Right lobe of liver (tissue), 6 donors: ENCODE results near the gene LRRC42. TPM values are rescaled to one million over a fixed set of nuclear protein-coding genes. Genes with fewer than 3 reads are reported as not detected.

Experiments
- ATAC-seq, 4 donors: fragments of 200-7000 bp; cut with Tn5 transposase; one replicate each; pipeline ENCODE4 v1.9.1; 2020; ENCODE audit warnings: mild to moderate bottlenecking in 4 of 4, moderate library complexity in 4 of 4
- DNase-seq, 3 donors: peaks; one replicate each; pipeline ENCODE4 v3.0.0-alpha.2; 2020
- H3K27ac ChIP-seq, 3 donors: fragments of 200-600 bp; one replicate each; pipeline ENCODE4 v1.8.0; 2022
- H3K27me3 ChIP-seq, 2 donors: fragments of 200-600 bp; one replicate each; pipeline ENCODE4 v1.8.0; 2022
- H3K36me3 ChIP-seq, 4 donors: fragments of 200-600 bp; sonication (generic) in 1 of 4; one replicate each; pipeline versions ENCODE4 v1.5.1 to v1.8.0; 2017 to 2022; ENCODE audit warnings: control low read depth in 1 of 4
- H3K4me1 ChIP-seq, 4 donors: fragments of 200-600 bp; sonication (generic) in 1 of 4; one replicate each; pipeline versions ENCODE4 v1.5.1 to v1.8.0; 2017 to 2022; ENCODE audit warnings: control low read depth in 1 of 4
- H3K4me3 ChIP-seq, 3 donors: fragments of 200-600 bp; one replicate each; pipeline ENCODE4 v1.8.0; 2022
- H3K9me3 ChIP-seq, 4 donors: fragments of 200-600 bp; sonication (generic) in 1 of 4; one replicate each; pipeline versions ENCODE4 v1.5.1 to v1.8.0; 2017 to 2022; ENCODE audit warnings: control low read depth in 1 of 4
- POLR2A ChIP-seq: fragments of 450-650 bp; IDR thresholded peaks from one replicate; pipeline ENCODE4 v1.6.1; 2017; ENCODE audit warnings: antibody characterized with exemption, mild to moderate bottlenecking
- WGBS: methylation state at CpG from one replicate; pipeline ENCODE4 v1.1.6; 2018; ENCODE audit warnings: low coverage, low lambda C conversion rate; ENCODE audit not compliant: insufficient coverage; ENCODE audit errors: missing lambda C conversion rate; 5-methylcytosine and 5-hydroxymethylcytosine counted together
- intact Hi-C, 2 donors: fragments of 100-400 bp; cut with DNase I; formaldehyde crosslinking; loops; one replicate each; pipeline versions ENCODE4 v1.11.2 to v1.14.1; 2022
- total RNA-seq, 6 experiments: library from RNA; depleted of rRNA in 2 of 6; stranded (reverse); fragments of >200 nt in 2 of 6; fragmentation: NEBNext Ultra II Directional in 3 of 6; extraction: Animal tissue kit (Norgen Biotek cat#: 25700) in 3 of 6; gene quantifications; one replicate each; pipeline versions ENCODE4 v1.1.0 to v1.2.4, GENCODE V29; 2016 to 2023
- TF ChIP-seq, protein P1 (sequence below), 4 donors: fragments of 200-600 bp in 3 of 4; fragments of 450-650 bp in 1 of 4; IDR thresholded peaks; one replicate each; pipeline versions ENCODE4 v1.5.1 to v1.8.0; 2016 to 2022; ENCODE audit warnings: antibody characterized with exemption in 4 of 4, mild to moderate bottlenecking in 2 of 4
- donor health status: DM: no; HTN: yes; CAD: no.
- donor health status: DM: no; HTN: no; CAD: no.
- donor health status: DM: no; HTN: no; CAD: no.
- donor health status: DM: no; HTN: yes; CAD: no.
- donor health status: DM: no; HTN: yes; CAD: no.

LRRC42 gene
- total RNA-seq, 6 experiments from 2014 or later, result 9.7 to 19.9 (median 14.8) TPM

DNA sequence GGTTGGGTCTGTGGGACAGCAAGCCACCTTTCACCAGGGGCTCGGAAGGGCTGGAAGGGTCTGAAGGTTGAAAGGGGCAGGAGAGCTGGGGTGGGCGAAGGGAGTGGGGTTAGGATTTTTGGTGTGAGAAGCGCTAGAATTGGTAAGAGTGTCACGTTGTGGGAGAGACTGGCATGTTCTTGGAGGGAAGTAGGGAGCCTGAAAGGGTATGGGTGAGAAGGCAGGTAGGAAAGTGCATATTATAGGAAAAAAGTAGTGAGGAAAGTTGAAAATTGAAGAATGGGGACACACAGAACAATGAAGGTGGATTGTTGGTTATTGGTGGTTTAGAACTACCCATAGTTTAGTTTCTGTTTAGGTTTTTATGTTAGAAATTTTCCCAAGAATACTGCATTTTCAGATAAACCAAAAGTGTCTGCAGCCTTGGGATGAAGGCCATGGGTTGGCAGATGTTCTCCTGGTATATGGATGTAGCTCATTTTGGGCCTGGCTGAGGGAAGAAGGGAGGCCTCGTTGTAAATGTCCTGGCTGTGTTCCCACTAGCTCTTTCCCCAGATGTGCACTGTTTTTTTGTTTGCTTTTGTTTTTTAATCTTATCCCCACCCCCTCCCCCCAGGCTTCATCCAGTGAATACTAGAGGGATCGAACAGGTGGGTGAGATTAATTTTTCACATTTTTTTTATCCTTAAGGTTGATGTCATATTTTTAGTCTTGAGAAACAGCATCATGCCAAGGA, 1.2 kb downstream of the LRRC42 start:
- intact Hi-C loops, result loop anchor here in 1 of 2 donors (5.0 kb wide), 2 partner anchors 55 to 70 kb away; partner anchors contain the start of gene DIO1
- no peak for ATAC-seq

DNA sequence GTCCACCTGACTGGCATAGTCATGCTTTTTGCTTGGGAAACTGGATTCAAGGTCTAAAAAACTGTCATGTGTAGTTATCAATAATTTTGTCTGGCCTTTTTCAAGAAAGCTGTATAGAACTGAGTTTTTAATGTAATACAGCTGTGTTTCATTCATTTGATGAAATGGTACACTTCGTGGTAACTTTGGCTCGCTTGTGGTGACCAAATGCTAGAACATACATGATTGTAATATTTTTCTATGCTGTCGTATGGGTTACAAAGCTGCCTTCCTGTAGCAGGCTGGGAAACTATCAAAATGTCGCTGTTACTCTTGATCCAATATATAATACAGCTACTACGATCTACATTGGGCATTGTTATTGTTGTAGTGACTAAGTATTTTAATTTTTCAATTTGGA, 2.1 kb downstream of the LRRC42 start:
- Histone ChIP-seq H3K27ac (no peak overlapping the region), H3K36me3 (peaks cover 0 to 9% (median 6%) of the 10 kb centered on the region in 4 donors), H3K27me3 (no peaks in the 10 kb centered on the region), H3K4me3 (no peak overlapping the region), H3K4me1 (peaks cover 0 to 40% (median 0%) of the 10 kb centered on the region in 4 donors), H3K9me3 (no peaks in the 10 kb centered on the region)
- 82% methylated on average over 5 of the region's 5 CpGs for WGBS
- intact Hi-C loops, result loop anchor here in 1 of 2 donors (5.0 kb wide), 2 partner anchors 56 to 71 kb away; partner anchors contain the start of gene DIO1
- TF ChIP-seq POLR2A, result no peak
- TF ChIP-seq, protein P1, sequence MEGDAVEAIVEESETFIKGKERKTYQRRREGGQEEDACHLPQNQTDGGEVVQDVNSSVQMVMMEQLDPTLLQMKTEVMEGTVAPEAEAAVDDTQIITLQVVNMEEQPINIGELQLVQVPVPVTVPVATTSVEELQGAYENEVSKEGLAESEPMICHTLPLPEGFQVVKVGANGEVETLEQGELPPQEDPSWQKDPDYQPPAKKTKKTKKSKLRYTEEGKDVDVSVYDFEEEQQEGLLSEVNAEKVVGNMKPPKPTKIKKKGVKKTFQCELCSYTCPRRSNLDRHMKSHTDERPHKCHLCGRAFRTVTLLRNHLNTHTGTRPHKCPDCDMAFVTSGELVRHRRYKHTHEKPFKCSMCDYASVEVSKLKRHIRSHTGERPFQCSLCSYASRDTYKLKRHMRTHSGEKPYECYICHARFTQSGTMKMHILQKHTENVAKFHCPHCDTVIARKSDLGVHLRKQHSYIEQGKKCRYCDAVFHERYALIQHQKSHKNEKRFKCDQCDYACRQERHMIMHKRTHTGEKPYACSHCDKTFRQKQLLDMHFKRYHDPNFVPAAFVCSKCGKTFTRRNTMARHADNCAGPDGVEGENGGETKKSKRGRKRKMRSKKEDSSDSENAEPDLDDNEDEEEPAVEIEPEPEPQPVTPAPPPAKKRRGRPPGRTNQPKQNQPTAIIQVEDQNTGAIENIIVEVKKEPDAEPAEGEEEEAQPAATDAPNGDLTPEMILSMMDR (IDR thresholded peaks at IDR 0.05), result no peak
- ATAC-seq (no peak), DNase-seq (no peak)

More for the DNA sequence above, 1.2 kb downstream of the LRRC42 start:
- peak overlapping the region; percentile 74 to 91 (median 90) for H3K4me3 ChIP-seq
- H3K36me3 ChIP-seq, result peaks cover 0 to 6% (median 3%) of the 10 kb centered on the region in 4 donors
- TF ChIP-seq POLR2A, result no peak
- TF ChIP-seq, protein P1 (IDR thresholded peaks at IDR 0.05), result no peak
- H3K9me3 ChIP-seq, result no peaks in the 10 kb centered on the region
- WGBS, result 56% methylated on average over 6 of the region's 6 CpGs
- peaks cover 0 to 40% (median 0%) of the 10 kb centered on the region in 4 donors for H3K4me1 ChIP-seq
- no peak for DNase-seq
- H3K27me3 ChIP-seq, result no peaks in the 10 kb centered on the region
- no peak overlapping the region for H3K27ac ChIP-seq

DNA sequence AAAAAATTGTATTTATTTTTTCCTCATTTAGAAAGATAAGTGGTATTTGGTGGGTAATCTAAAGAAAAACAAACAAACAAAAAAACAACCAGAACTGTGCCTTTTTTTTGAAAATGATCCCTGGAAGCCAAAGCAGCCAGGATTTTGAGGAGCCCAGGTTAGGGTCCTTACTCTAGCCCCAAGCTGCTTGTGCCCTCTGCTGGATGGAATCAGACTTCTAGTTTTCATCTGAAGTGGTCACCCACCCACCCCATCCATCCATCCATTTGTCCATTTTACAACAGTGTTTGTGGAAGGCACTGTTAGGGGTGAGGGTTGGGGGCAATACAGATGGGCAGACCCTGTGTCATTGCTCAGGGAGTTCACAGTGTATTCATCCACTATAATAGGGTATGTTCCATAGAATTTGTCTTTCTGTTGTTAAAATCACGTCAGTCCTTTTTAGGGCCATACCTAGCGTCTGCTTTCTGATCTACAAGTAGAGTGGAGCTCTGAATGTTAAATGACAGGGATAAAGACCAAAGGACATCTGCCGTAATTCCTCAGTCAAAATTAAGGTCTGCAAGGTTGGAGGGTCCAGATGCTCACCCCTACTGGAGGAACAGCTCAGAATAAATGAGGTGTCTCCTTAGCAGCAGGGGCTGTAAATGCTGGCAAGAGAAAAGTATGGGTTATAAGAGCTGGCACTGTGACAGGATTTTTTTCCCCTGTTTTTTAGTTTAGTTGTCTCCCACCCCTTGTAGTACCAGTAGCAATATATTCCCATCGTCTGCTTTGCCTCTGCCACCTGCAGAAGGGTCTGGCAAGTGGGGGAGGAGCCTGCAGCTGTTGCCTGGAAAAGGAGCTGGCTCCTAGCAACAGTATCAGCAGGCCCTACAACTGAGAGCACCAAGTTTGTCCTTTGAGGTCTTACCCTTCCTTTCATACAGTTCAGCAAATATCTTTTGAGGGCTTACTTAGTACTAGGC, 3.2 kb downstream of the LRRC42 start:
- H3K9me3 ChIP-seq, result no peaks in the 10 kb centered on the region
- H3K27ac ChIP-seq, result no peak overlapping the region
- no peak for DNase-seq
- peaks cover 0 to 11% (median 6%) of the 10 kb centered on the region in 4 donors for H3K36me3 ChIP-seq
- peaks cover 0 to 36% (median 0%) of the 10 kb centered on the region in 4 donors for H3K4me1 ChIP-seq
- WGBS, result 91% methylated on average over 4 of the region's 4 CpGs
- ATAC-seq, result no peak
- intact Hi-C loops, result loop anchor here in 1 of 2 donors (5.0 kb wide), 2 partner anchors 57 to 72 kb away; partner anchors contain the start of gene DIO1
- no peak for TF ChIP-seq POLR2A
- TF ChIP-seq, protein P1 (IDR thresholded peaks at IDR 0.05), result peak; percentile 33 to 52 (median 51)
- no peak overlapping the region for H3K4me3 ChIP-seq
- H3K27me3 ChIP-seq, result no peaks in the 10 kb centered on the region

DNA sequence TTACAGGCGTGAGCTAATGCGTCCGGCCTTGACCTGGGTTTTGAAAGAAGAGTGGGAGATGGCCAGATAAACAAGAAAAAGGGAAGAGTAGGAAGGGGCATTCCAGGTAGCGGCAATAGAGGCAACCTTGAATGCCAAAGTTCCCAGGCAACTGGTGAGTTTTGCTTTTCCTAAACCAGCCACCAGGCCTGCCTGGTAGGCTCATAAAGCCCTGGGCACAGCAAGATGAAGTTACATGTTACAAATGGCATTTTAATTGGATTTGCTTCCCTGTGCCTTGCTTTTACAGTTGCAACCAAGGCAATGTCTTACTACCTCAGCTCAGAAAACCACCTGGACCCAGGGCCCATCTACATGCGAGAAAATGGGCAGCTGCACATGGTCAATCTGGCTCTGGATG, 5.5 kb downstream of the LRRC42 start:
- Histone ChIP-seq H3K4me3 (no peak overlapping the region), H3K9me3 (no peaks in the 10 kb centered on the region), H3K4me1 (peaks cover 0 to 37% (median 2%) of the 10 kb centered on the region in 4 donors), H3K36me3 (peaks cover 0 to 11% (median 6%) of the 10 kb centered on the region in 4 donors), H3K27ac (peak overlapping the region in 1 of 3 donors; percentile 24), H3K27me3 (no peaks in the 10 kb centered on the region)
- intact Hi-C loops, result no loop called here
- peak in 2 of 4 donors; percentile 67 to 73 for ATAC-seq
- TF ChIP-seq, protein P1 (IDR thresholded peaks at IDR 0.05), result no peak
- no peak for TF ChIP-seq POLR2A
- WGBS, result 47% methylated on average over 5 of the region's 5 CpGs
- DNase-seq, result peak in 1 of 3 donors; percentile 48
